COLO668 (cell line): ENCODE data around the gene TNIK.

Experiments
- DNase-seq: peaks from one replicate; lab custom pipeline; 2025; ENCODE audit not compliant: unreplicated experiment; lab: John Stamatoyannopoulos, UW

TNIK gene

DNA sequence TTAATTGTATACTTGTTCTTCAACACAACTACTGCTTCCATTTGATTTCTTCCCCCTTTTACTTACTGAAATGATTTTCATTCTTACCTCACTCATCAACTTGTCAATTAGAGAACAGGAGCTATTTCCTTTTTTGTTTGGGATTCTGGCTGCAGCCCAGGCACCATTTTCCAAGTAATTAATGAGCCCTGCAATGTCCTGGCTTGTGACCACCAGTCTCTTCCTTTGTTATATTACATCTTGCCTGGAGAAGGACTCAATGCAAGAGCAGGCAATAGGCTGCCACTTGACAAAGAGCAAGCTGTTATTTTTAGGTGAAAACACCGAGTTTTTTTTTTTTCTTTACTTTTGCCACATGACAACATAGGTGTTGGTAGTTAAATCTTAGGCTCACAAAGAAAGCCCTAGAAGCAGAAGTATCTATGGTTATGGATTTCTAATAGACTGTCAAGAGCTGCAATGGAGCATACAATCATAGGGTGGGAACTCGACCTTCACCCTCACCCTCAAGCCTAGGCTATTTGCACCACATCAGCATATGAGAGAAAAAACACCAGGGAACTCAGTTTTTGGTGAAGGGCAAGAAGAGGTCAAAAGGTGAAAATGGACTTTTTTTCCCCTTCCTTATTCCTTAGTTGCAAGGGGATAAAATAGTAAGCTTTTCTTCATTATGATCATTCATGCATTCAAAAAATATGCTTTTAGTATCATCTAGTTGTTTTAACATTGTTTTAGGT is 114.9 kb downstream of the TNIK start:
- no peak for DNase-seq

DNA sequence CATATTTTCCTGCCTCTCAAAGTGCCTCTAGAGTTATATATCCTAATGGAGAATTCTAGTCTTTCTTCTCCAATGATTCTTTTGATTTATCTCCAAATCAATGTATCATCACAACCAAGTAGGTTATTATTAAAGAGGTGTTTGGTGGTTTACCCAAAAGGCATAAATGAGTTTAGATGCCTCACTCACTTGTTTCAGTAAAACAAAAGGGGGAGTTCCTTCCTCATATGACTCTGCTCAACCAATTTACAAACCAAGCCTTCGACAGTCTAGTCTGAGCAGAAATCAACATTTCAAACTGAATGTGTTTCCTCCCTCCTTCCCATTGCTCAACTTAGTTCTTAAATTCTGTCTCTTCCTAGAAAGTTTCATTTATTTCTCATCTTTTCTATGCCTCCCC is 116.5 kb downstream of the TNIK start:
- no peak for DNase-seq

DNA sequence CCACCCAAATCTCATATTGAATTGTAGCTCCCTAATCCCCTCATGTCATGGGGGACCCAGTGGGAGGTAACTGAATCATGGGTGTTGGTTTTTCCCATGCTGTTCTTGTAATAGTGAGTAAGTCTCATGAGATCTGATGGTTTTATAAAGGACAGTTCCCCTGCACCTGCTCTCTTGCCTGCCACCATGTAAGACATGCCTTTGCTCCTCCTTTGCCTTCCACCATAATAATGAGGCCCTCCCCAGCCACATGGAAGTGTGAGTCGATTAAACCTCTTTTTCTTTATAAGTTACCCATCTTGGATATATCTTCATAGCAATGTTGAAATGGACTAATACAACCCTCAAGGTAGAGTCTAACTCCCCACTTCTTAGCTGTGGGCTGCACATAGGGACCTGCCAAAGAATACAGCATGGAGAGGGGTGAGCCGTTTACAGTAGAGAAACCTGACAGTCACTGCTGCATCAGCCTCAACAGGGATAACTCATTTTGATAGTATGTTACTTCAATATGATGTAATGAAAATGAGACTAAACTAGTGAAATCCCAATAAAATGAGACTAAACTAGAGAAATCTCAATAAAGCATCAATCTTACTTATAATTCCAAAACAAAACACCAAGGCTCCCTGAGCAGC is 117.3 kb downstream of the TNIK start:
- DNase-seq = no peak

DNA sequence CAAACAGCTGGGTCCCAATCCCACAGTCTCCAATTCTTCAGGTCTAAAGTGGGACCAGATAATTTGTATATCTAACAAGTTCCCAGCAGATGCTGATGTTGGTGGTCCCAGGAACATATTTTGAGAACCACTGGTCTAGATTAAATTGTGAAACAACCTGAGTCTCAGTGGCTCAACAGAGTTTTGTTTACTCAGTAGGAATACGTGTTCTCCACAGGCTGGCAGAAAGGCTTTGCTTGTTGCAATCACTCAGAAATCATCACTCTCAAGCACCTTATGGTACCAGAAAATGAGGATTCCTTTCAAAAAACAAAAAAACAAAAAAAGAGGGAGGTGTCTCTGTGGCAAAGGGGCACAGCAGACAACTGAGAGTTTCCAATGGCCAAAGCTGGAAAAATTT is 118.0 kb downstream of the TNIK start:
- DNase-seq = no peak

DNA sequence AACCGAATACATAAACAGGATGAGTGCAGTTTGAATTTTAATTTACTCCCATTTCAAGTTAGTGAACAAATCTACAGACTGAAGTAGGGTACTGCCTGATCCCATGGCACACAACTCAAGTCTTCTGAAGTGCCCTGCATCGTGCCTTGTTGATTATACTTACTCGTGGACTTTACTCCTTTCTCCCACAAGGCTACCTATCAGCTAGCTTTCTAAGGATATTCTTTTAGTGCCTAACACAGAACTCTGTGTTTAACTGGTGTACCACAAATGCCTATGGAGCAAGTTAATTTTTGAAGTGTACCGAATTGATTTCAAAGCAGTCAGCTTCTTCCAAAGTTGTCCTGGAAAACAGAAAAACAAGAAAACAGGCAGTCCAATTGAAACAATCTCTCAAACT is 119.8 kb downstream of the TNIK start:
- DNase-seq = no peak

DNA sequence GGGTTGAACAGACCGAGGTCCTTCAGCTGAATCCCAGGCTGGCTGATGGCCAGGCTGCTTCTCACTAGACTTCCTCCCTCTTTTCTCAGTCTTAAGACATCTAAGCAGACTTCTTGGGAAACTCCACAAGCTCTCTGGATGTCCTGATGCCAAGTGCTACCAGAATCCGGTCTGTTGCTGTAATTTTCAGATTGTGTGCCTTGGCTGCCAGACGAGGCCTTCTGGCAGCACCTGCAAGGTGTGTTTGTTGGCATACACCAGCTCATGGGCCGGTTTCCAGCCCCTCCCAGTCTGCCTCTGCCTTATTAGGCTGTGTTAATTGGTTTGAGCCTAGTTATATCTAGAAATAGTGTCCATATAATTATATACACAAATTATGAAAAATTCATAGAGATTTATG is 120.6 kb downstream of the TNIK start:
- DNase-seq = no peak

DNA sequence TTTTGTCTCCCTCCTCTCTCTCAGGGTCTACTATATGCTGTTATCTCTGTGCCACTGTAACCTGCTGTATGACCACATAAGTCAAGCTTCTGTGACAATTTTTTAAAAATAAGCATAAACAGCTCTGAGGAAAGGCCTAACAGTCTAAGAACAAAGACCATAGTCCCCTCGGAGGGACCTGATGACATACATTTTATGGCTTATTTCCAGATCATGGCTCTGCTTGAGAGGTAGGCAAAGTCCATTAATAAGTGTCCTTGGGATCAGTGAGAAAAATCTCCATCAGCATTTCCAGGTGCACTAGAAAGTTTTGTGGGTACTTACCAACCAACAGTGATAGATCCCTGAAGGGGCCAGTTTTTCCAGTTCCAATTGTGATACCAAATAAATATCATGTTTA is 123.8 kb downstream of the TNIK start:
- no peak for DNase-seq

DNA sequence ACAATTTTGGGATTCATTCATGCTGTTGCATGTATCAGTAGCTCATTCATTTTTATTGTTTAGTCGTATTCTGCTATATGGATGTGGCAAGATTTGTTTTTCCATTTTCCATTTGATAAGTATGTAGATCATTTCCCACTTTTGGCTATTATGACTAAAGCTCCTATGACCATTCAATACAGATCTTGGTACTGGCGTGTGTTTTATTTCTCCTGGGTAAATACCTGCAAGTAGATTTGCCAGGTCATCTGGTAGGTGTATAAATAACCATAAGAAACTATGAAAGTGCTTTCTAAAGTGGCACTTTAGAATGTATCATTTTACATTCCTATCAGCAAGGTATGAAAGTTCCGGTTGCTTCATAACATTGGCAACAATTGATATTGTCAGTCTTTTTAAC is 124.6 kb downstream of the TNIK start:
- DNase-seq = no peak

DNA sequence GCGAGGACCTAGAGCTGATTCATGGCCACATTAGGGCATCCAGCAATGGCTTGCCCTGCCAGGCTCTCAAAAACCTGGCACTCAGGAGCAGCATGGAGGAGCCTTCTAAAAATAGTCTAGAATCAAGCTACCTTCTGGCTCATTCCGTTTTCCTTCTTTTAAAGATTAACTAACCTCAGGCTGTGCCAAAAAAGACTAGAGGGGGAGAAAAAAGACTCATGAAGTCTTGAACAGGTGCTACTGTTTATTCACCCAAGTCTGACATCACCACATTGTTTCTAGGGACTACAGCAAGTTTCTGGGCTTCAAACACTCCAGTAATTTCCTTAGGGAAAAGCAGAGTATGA is 125.8 kb downstream of the TNIK start:
- no peak for DNase-seq

DNA sequence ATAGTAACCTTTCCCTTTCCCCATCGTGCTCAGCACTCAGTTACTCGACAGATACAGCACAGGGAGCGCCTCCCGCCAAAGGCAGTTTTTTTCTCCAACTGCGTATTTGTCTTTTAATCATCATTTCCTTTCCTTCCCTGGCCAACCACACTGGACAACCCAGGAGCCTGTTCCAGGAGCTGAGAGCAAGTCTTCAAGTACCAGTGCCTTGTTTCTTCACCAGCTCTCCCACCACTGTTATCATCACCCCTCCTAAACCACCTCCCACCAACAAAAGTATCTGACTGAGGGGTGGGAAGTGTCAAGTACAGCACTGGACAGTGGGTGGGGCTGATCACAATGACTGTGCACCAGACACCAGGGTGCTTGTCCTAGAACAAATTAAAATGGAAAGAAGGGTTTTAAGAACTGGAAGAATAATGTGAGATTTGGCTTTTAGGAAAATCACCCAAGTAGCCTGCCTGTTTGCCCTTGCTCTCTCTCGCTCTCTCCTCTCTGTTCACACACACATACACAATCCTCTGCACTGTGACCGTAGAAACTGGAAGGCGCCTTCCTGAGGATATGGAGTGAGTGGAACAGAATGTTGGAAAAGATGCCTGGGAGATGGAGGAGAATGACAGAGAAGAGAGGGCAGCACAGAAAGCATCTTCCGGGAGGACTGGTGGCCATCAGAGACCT is 126.3 kb downstream of the TNIK start:
- no peak for DNase-seq

DNA sequence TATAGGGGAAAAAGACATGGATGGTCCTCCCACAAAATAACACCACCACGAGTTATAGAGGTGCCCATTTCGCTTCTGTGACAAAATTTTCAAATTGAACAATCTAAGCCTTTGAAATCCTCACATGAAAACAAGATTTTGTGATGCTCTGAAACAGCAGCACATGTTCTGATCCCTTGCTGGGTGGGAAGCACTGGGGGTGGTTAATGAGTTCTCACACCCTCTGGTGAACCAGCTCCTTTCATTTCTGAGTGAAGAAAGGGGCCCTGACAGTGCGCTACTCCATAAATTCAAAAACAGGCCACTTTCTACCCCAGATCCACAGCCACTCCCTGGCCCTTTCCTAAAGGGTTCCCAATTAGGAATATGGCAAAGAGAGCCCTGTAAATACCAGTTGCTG is 129.3 kb downstream of the TNIK start:
- no peak for DNase-seq

DNA sequence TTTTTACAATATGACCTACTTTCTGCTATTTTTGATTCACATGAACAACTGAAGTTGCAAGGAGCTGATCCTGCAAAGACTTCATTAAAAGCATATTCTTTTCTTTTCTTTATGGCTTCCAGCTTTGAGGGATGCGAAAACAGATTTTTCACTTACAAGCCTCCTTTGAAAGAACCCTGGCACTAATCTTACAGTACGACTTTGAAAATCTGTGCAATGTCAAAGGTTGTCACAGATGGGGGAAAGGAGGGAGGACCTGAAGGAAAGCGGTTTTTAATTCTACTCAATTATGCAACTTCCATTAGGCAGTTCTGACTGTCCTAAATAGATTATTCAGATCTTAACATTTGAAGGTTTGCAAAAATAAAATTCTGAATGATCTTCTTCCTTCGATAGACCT is 130.5 kb downstream of the TNIK start:
- DNase-seq = no peak

DNA sequence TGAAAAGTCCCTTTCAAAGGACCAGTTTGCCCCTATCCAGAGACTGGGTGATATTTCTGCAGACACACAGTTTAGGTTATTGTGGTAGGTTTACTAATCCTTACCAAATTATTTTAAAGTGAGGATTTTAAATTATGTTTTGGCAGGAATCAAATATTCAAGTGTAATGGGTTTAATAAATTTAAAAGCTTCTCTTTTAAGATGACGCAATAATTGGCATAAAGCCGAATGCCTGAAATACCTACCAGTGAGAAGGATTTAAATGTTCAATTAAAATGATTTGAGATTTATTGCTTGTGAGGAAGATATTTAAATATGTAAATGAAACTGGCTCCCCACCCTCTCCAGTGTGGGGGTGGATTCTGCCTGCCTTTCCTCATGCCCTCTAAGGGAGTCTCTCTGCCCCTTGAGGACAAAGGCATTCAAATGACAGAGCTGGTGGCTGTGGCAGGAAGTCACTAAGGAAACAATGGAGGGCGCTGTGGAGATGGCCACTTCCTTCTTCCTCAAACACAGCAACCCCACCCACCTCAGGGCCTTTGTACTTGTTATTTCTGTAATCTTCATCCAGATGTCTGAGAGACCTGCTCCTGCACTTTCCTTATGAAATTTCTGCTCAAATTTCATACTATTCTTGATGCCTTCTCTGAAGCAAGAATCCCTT is 131.7 kb downstream of the TNIK start:
- DNase-seq = no peak

DNA sequence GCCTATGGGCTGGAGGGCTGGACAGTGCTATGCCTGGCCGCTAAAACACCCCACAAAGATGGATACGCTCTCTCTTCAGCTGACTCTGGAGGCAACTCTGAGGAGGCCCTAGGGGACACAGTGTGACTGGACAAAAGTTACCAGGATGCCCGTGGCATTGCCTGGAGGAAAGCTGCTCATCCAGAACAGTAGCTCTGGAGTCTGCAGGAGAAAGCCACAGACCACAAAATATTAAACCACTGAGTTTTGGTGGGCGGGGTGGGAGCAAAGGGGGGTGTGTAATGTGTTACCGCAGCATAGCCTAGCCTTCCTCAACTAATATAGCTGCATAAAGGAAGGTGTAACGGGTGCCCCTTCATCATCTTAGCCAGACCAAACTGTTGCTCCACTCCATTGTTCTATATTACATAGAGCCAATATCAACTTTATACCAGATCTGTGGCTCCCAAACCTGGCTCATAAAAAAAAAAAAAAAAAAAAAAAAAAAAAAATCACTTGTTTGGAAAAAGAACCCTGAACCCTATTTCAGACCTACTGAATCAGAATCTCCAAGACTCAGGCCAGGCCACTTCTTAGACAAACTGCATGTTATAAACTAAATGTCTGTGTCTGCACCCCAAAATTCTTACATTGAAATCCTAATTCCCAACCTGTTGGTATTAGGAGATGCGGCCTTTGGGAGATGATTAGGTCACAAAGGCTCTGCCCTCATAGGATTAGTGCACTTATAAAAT is 132.6 kb downstream of the TNIK start:
- no peak for DNase-seq

DNA sequence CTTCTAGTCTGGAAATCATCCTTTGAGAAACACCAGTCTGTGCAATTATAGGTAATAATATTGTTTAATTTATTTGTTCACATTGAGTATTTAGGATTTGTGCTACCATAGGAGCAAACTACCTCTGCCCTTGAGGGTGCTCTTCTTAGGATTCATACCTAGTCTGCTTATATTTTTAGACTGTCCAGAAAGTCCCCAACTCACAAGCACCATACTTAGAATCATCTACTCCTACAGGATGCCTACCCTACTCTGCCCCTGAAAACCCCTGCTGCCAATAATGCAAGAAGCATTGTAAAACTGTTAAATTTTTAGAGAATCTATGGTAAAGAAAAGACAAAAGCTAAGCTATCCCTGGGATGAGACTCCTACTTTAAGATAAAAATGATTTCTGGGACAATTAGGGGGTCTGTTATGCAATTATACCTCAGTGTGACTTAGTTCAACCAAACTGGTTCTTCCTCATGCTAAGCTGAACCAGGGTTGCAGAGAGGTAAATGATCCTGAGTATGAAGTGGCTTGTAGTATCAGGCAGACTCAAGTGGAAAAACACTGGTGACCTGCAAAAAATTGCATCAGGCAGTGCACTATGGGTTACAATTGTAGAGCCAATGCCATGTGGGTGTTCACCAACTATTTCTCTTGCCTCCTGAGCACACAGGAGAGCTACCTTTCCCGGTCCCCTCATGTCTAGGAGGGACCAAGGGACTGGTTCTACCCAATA is 133.3 kb downstream of the TNIK start:
- no peak for DNase-seq

DNA sequence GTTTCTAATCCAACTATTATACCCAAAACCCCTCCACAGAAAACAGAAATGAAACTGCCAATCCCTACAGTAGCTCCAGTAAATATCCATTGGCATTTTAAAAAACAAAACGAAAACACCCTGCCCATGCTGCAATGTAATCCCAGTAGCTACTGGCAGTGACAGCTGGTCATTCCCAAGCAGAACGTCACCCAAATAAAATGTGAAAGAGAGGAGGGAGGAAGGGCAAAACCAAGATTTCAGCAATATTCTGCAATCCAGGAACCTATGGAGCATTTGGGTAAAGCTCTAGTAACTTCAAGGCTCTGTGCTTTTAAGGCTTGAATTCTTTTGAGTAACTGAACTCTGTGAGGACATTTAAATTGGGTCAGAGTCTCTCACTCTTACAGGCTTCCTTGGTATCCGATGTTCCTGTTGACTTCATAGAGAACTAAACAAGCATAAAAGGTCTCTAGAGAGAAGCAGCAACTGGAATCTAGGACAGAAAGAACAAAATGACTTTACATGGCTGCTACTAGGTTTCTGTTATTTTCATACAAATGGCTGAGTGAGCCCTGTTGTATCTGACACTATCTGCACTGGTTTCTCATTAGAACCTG is 136.2 kb downstream of the TNIK start:
- DNase-seq = no peak

DNA sequence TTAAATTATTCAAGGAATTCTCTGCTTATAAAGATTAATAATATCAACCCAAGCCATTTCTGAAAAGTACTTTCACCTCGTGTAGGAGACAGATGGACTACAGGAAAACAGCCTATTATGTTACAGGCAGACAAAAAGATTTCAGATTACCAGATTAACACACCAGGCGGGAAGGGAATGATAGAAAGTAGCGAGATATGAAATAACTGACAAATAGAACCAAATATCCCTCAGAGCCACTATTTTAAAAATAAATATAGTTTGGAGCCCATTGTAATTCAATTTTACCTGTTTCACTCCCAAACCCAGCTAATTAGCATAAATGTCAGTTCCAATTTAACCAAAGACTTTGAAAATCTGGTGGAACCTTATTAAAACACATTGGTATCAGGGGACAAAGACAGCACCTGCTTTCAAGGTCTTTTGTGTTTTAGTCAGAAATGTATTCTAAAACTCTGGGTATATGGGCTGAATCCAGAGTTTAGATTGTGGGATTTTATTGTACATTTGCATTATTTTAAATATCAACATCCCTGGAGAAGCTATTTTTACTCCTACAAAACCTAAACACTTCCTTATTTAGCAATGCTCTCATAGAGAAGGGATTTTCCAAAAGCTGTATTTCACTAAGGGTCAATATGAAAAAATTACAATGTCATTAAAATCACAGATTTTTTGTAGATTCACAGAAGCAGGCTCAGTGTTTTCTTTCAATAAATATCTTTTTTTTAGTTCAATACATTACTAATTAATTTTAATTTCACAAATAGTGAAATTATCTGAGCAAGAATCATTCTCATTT is 138.4 kb downstream of the TNIK start:
- DNase-seq = no peak

DNA sequence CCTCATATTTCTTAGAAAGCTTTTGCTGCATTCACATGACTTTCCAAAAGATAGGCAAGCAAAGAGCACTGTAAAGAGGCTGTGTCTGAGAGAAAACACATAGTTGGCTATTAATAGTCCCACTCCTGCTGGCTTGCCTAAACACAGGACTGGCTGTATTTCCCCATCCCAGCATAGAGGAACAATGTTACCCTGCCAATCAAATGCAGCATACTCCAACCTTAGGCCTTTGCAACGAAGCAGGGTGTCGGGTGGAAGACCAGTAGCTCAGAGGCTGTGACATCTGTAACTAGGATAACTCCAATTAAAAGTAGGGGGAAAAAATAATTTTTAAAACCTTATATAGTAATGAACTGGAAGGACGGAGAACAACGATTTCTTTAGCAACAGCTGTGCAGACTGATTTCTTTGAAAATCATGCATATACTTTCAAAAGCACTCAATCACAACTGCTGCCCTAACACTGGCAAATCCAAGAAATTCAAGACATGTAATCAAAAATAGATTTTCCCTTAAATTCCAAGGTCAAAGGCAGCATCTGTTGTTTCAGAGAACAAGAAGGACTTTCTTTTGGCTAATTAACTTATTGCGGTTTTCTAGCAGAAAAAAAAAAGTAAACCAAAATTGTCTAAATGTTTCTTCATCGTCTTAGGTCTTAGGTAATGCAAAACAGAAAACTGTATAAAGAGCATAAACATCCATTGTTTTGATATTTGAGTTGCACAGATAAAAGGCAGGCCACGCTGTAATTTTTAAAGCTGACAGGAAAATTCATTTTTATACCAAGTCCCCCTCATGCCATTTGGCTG is 139.3 kb downstream of the TNIK start:
- DNase-seq = no peak

DNA sequence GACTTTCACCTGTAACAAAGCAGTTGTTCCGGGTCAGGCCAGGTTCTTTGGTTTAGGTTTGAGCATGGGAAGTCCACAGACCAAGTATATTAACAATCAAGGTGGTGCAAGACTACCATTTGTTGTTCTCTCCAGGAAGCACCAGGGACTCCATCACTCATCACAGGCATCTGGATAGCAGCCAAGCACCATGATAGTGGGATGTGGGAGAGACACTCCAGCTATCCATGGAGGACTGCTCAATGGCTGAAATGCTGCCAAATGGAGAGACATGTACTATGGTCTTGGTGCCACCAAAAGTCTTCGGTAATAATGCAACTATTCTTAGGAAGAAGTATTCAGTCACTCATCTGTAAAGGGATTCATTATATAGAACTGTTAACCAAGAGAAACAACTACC is 143.0 kb downstream of the TNIK start:
- no peak for DNase-seq
